ENCODE measurements around the gene SSBP4. TPM values are rescaled to one million over a fixed set of nuclear protein-coding genes. Genes with fewer than 3 reads are reported as not detected.
A peak's percentile ranks its signal among the peaks of the same experiment; 100 is the strongest.

SSBP4 gene
- total RNA-seq, 2 donors from 2014 or later, result 71.5 to 120 TPM

DNA sequence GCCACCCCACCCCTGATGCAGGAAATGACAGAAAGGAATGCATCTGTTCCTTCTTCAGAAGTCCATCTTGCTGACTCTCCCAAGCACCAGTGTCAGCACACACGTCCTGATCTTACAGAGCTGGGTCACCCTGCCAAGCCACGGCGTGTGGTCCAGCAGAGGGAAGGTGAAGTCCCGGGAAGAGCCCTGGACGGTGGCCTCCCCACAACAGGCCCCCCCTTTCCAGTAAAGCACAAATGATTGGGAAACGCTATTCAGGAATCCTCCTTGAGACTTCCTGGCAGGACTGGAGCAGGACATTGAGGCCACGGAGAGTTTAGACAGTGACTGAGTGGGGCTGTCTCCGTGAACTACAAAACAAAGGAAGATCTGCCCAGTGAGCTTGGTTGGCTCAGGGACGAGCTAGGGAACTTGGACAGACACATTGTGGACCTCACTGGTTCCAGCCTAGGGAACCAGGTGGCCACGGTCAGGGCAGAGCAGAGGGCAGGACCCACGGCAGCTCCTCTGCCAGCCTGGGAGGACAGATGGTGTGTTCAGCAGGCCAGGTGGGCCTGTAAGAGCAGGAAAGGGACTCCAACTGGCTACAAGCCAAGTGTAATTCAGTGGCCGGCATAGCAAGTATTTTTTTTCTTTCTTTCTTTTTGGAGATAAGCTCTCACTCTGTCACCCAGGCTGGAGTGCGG is 61.0 kb downstream of the SSBP4 start:
- H3K27me3 ChIP-seq (replicated peaks; ENCODE audit: insufficient read depth), result no peaks in the 10 kb centered on the region
- DNase-seq (ENCODE audit: low spot score), result no peak
- no peaks in the 10 kb centered on the region for H3K9me3 ChIP-seq
- TF ChIP-seq POLR2A (IDR thresholded peaks at IDR 0.05) (no peak), POLR2AphosphoS5 (IDR thresholded peaks at IDR 0.05) (peak; percentile 60), CTCF (IDR thresholded peaks at IDR 0.05) (no peak)
- H3K4me3 ChIP-seq, result no peak overlapping the region
- intact Hi-C loops (cut with DNase I), result no loop called here
- peak overlapping the region; percentile 57 to 58 for H3K27ac ChIP-seq
- no peaks in the 10 kb centered on the region for H3K4me1 ChIP-seq (replicated peaks)
- no peaks in the 10 kb centered on the region for H3K36me3 ChIP-seq
- 29% methylated on average over 13 of the region's 13 CpGs for WGBS

DNA sequence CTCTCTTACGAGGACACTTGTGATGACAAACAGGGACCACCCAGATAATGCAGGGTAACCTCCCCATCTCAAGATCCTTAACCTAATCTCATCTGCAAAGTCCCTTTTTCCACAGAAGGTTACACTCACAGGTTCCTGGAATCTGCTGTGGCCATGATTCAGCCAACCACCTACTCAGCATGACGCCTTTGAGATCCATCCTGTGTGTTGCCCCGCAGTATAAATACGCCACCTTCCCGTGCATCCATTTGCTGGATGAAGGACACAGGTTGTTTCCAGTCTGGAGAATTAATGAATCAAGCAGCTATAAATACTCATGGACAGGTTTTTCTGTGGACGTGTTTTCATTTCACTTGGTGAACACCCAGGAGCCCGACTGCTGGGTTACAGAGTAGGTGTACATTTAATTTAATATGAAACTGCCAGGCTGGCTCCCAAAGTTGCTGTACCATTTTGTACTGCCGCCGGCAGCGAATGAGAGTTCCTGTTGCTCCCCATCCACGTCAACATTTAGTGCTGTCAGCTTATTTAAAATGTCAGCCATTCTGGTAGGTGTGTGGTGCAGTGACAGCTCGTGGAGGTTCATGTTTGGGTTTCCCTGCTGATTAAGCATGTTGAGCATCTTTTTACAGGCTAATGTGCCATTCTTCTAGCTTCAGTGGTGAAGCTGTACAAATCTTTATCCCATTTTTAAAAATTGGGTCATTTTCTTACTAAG is 62.5 kb downstream of the SSBP4 start:
- Histone ChIP-seq H3K27ac (no peak overlapping the region), H3K4me3 (no peak overlapping the region), H3K36me3 (no peaks in the 10 kb centered on the region), H3K27me3 (replicated peaks; ENCODE audit: insufficient read depth) (no peaks in the 10 kb centered on the region), H3K9me3 (no peaks in the 10 kb centered on the region), H3K4me1 (replicated peaks) (no peaks in the 10 kb centered on the region)
- TF ChIP-seq POLR2AphosphoS5 (IDR thresholded peaks at IDR 0.05), result no peak
- TF ChIP-seq POLR2A (IDR thresholded peaks at IDR 0.05), result no peak
- TF ChIP-seq CTCF (IDR thresholded peaks at IDR 0.05), result no peak
- DNase-seq (ENCODE audit: low spot score), result no peak
- intact Hi-C loops (cut with DNase I), result no loop called here
- 95% methylated on average over 12 of the region's 12 CpGs for WGBS

- Histone ChIP-seq H3K36me3 (no peaks in the 10 kb centered on the region), H3K4me3 (no peak overlapping the region), H3K9me3 (no peaks in the 10 kb centered on the region), H3K4me1 (replicated peaks) (peaks cover 6% of the 10 kb centered on the region), H3K27ac (no peak overlapping the region), H3K27me3 (replicated peaks; ENCODE audit: insufficient read depth) (no peaks in the 10 kb centered on the region)
- DNase-seq (ENCODE audit: low spot score), result no peak
- WGBS, result 64% methylated on average over 12 of the region's 12 CpGs
- TF ChIP-seq CTCF (IDR thresholded peaks at IDR 0.05) (no peak), POLR2AphosphoS5 (IDR thresholded peaks at IDR 0.05) (no peak), POLR2A (IDR thresholded peaks at IDR 0.05) (no peak)
- intact Hi-C loops (cut with DNase I), result no loop called here
These were observed 64.1 kb downstream of the SSBP4 start for GRCh38 chr19:18483119-18483890.

Small RNAs within 50 kb of the gene (microRNA-seq; reads per million reads assigned to microRNA genes)
- not detected for gene MIR3189

Small RNAs within 50 kb of the gene (small RNA-seq; reads per million reads assigned to genes)
- gene MIR3189, result 0 reads per million in 2 donors

Other genes with a start within 250 kb of the SSBP4 start
- 10 to 100 TPM; 20.9 to 22.5 TPM for gene IFI30, start 245.6 kb upstream of the SSBP4 start, total RNA-seq
- gene MPV17L2, start 226.2 kb upstream of the SSBP4 start, total RNA-seq, result 10 to 100 TPM in 1 of 2 donors, 1 to 10 TPM in 1; 8.5 to 21.1 TPM
- 1 to 10 TPM; 2.5 to 6.0 TPM for gene RAB3A, start 215.4 kb upstream of the SSBP4 start, total RNA-seq
- 1 to 10 TPM in 1 of 2 donors, under 1 TPM in 1; 0.27 to 1.6 TPM for gene PDE4C, start 193.0 kb upstream of the SSBP4 start, total RNA-seq
- 10 to 100 TPM in 1 of 2 donors, 1 to 10 TPM in 1; 4.1 to 19.5 TPM for gene IQCN, start 144.9 kb upstream of the SSBP4 start, total RNA-seq
- 100 to 1,000 TPM; 521 to 844 TPM for gene JUND, start 137.8 kb upstream of the SSBP4 start, total RNA-seq
- 100 to 1,000 TPM; 157 to 215 TPM for gene LSM4, start 96.3 kb upstream of the SSBP4 start, total RNA-seq
- 10 to 100 TPM; 18.0 to 37.3 TPM for gene PGPEP1, start 78.8 kb upstream of the SSBP4 start, total RNA-seq
- gene GDF15, start 33.2 kb upstream of the SSBP4 start, total RNA-seq, result 100 to 1,000 TPM in 1 of 2 donors, 10 to 100 TPM in 1; 49.6 to 136 TPM
- 1 to 10 TPM; 1.6 to 5.5 TPM for gene LRRC25, start 21.8 kb upstream of the SSBP4 start, total RNA-seq
- gene ISYNA1, start 18.7 kb downstream of the SSBP4 start, total RNA-seq, result 100 to 1,000 TPM in 1 of 2 donors, 10 to 100 TPM in 1; 71.6 to 690 TPM
- gene ELL, start 102.7 kb downstream of the SSBP4 start, total RNA-seq, result 10 to 100 TPM; 10.7 to 44.4 TPM
- gene FKBP8, start 124.2 kb downstream of the SSBP4 start, total RNA-seq, result 100 to 1,000 TPM; 326 to 536 TPM
- 100 to 1,000 TPM; 115 to 130 TPM for gene KXD1, start 138.5 kb downstream of the SSBP4 start, total RNA-seq
- 100 to 1,000 TPM; 646 to 738 TPM for gene UBA52, start 152.5 kb downstream of the SSBP4 start, total RNA-seq
- gene REX1BD, start 169.4 kb downstream of the SSBP4 start, total RNA-seq, result 100 to 1,000 TPM in 1 of 2 donors, 10 to 100 TPM in 1; 98.9 to 149 TPM
- gene CRLF1, start 187.4 kb downstream of the SSBP4 start, total RNA-seq, result 10 to 100 TPM in 1 of 2 donors, 1 to 10 TPM in 1; 2.6 to 12.6 TPM
- gene TMEM59L, start 193.5 kb downstream of the SSBP4 start, total RNA-seq, result 1 to 10 TPM in 1 of 2 donors, under 1 TPM in 1; 0.27 to 3.6 TPM
- gene KLHL26, start 217.6 kb downstream of the SSBP4 start, total RNA-seq, result 10 to 100 TPM in 1 of 2 donors, 1 to 10 TPM in 1; 9.1 to 18.4 TPM